Activated T-cell treated with anti-CD3 and anti-CD28 coated beads for 4 hours (primary cell): ENCODE data around the gene PODXL.

Experiments used
- DNase-seq: peaks from one replicate; pipeline ENCODE4 v3.0.0-alpha.2; 2020

PODXL gene

GRCh38 chr7:131563918-131564317, 7.5 kb upstream of the PODXL start:
- DNase-seq = no peak

GRCh38 chr7:131562941-131563340, 6.5 kb upstream of the PODXL start:
- DNase-seq = no peak

- no peak for DNase-seq
Measured at GRCh38 chr7:131560061-131560460, 3.6 kb upstream of the PODXL start.

DNA sequence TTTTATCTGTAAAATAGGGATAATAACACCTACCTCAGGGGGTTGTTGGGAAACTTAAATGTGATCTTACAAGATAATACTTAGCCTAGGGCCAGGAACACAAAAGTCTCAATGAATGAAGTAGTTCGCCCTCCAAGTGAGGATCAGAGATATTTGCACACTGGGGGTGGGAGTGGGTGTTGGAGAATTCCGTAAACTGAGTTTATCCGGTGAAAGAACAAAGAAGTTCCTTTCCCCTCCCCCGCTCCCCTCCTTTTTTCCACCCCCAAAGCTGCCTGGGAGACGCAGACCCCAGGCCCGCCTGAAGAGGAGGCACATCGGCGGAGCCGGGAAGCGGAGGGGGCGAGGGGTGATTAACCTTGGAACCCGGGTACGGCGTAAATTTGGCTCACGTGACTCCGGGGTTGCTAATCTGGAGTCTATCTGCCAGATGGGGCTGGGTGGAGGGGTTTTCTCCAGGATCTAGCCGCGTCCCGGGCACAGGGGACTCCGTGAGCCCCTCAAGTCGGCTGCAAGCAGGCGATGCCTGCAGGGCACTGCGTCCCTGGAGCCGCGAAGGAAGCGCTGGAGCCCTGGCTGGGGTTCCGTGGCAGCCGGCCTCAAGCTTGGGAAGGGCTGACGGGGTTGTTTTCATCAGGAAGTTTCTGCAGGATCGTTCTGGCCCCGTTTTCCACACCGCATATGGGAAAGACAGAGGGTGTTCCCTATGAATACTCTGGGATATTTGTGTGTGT, 1.4 kb upstream of the PODXL start:
- DNase-seq = no peak

DNA sequence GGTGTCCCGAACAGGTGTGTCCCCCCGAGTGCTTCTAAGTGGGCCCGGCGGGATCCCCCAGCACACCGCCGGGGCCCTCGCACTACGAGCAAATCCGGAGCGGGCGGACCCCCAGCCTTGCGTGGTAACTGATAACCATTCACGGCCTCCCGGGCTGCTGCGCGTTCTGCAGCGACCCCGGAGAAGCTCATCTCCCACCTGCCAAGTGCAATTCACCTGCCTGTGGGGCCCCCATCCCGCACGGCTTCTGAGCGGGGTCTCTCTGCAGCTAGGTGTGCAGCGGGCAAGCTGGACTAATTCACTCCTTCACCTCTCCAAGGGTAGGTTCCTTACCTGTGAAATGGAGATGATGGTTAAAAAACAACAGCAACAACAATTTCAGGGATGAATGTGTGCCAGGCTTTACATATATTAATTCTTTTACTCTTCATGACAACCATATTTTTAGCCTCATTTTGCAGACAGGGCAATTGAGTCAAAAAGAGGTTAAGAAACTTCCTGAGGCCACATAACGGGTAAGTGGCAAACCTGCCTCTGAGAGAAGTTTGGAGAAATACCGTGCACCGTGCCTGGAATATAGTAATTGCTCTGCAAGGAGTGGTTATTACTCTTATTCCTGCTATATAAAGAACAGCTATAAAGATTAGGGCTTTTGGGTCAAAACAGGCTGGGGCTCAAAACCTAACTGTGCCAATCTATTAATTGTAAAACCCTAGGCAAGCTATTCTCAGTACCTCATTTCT, 652 bp upstream of the PODXL start:
- DNase-seq = no peak

DNA sequence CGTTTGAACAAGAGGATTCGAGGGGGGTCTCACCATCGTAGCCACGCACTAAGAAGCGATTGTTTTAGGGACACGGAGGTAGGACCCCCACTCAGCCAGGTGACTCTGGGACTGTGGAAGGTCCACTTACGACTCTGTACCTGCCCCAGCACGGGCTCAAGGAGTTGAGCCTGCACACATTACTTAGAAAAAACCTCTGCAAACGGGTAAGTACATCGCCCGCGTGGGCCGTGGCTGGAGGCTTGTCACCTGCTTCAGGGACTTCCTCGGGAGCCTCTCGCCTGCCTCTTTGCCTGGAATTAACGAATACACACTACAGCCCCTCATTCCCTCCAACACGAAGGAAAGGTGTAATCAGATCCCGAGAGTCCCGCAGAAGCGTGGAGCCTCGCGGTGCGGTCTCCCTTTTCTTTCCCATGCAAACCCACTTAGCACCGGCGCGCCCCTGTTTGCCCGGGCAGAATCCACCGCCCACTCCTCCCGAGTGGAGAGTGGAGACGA, 826 bp downstream of the PODXL start:
- no peak for DNase-seq

DNA sequence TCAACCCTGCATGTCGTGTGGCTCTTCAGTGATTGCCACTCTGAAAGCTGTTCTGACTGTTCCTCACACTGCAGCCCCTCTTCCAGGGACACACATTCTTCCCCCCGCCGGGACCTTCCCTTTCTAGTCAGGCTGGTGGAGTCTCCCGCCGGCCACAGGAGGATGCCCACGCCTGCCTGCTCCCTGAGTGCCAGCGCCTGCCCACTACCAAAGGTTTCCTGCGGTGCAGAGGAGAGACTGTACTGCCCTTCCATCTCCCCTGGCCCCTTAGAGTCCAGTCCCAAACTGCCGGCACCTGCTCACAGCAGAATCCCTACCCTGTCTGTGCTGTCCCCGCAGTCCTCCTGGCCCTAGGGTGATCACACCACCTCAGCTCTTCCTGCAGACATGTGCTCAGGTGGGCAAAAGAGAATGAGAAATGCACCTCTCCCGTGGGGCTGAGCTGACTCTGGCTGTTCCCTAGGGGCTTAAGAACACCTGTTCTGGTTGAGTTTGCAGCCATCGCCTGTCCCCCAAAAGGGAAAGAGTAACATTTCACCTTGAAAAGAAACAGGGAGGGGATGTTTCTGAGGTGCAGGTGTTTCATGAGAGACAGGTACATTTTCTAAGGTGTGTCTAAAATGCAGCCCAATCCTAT, 1.4 kb downstream of the PODXL start:
- no peak for DNase-seq

- no peak for DNase-seq
Measured at GRCh38 chr7:131553931-131554330, 2.5 kb downstream of the PODXL start.

DNA sequence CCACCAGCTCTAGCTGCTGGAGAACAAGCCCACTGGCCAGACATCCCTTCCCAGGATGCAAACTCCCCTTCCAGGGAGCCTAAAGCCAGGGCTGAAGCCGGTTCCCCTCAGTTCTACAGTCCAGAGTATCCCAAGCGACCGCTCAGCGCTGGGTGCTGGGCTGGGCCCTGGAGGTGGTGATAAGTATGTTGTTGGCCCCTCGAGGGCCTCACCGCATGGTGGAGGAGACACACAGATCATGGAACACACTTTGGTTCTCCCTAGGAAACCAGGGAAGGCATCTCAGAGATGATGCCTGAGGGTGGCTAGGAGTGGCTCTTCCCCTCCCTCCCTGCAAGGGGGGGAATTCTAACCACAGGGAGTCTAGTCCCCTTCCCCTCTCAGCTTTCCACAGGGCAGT, 4.4 kb downstream of the PODXL start:
- no peak for DNase-seq

DNA sequence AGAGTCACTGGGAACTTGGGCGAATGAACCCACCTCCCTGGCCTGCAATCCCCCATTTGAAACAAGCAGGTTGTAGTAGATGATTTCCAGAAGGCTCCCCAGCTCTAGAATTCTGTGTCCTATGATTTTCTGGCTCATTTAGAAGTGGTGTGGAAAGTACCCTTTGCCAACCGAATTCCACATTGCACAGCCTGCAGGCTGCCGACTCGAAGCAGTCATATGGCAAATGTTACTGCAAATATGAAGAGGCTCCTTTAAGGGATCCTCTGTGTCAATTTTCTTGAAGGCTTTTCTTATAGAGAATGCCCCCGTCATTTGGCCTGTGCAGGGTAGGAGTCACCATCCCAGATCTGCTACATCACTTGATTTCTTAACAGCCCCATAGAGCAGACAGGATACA, 5.6 kb downstream of the PODXL start:
- no peak for DNase-seq

- no peak for DNase-seq
Measured at GRCh38 chr7:131548371-131548770, 8.1 kb downstream of the PODXL start.

DNA sequence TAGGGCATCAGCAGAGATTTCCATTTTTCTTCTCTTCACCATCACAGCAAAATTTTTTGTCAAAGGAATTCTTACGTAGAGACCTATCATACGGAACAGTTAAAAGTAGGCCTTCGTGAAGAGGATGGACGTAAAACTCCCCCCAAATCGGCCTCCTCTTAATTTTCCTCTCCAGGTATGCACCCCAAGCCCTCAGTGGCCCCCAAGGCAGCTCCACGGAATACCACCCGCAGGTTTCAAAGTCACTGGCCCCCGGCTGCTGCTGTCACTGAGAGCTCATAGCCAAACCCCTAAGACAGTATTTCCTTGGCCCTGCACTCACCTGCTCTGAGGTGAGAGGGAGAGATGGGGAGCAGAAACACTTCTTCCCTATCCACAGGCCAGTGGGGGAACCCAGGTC, 8.8 kb downstream of the PODXL start:
- DNase-seq = no peak

DNA sequence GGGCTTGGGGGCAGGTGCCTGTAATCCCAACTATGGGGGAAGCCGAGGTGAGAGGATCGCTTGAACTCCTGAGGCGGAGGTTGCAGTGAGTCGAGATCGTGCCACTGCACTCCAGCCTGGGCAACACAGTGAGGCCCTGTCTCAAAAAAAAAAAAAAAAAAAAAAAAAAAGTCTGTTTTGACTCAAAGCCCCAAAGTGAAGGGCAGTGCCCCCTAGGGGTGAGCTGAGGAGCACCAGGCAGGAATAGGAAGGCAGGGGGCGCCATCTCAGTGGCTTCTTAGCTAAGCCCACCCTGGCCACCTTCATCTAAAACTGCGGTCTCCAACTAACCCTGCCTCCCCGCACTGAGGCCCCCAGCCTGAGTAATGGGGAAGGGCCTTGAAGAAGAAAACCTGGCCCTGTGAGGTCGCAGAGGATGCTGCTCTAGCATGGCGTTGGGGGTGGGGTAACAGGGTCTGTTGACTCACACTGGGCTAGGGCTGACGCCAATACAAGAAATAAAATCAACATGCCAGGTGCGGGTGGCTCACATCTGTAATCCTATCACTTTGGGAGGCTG, 9.8 kb downstream of the PODXL start:
- DNase-seq = no peak

GRCh38 chr7:131546126-131546525, 10.3 kb downstream of the PODXL start:
- no peak for DNase-seq

GRCh38 chr7:131544449-131545301, 11.8 kb downstream of the PODXL start:
- no peak for DNase-seq

DNA sequence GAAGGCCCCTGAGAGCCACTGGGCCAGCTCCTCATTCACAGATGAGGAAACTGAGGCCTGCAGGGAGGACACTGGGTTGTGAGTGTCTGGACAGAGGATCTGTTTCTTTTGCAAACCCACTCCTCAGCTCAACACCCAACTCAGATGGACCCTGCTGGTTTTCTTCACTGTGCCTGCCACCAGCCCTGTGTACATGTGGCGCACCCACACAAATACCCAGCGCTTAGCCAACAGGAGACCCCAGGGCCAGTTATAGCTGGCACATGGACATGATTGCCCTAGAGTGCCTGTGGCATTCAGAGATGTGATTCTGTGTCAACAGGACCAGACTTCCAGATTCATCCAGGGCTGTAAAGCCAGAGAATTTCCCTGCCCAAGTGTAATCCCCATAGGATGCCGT, 12.4 kb downstream of the PODXL start:
- no peak for DNase-seq

GRCh38 chr7:131543298-131543697, 13.1 kb downstream of the PODXL start:
- DNase-seq = no peak

DNA sequence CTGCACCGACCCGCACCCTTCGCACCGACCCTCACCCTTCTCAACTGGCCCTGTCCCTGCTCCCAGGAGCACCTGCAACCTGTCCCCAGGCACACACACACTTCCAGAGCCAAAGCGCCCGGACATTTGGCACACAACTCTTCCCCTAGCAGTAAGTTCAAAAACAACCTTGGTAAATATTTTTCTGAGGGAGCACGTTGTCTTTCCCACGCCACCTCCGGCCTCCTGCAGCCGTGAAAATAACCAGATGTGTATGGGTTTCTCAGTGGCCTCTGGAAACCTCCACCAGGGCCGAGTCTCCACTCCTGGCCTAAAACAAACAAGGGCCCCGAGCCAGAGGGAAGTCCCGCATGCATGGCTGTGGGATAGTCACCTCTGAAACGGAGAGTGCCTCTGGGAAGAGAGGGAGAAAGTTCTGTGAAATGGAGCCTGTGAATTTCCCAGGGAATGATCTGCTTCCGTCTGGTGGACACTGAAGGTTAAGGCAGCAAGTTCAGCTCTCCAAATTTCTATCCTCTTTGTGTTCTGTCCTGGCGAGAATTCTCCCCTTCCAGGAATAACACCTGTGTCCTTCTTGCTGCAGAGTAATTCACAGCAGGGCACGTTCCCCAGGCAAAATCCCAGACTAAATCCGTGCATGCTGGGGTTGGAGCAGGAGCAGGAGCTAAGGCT, 15.8 kb downstream of the PODXL start:
- DNase-seq = no peak

GRCh38 chr7:131538813-131539179, 17.6 kb downstream of the PODXL start:
- DNase-seq = no peak

- no peak for DNase-seq
Measured at GRCh38 chr7:131538071-131538812, 18.2 kb downstream of the PODXL start.

DNA sequence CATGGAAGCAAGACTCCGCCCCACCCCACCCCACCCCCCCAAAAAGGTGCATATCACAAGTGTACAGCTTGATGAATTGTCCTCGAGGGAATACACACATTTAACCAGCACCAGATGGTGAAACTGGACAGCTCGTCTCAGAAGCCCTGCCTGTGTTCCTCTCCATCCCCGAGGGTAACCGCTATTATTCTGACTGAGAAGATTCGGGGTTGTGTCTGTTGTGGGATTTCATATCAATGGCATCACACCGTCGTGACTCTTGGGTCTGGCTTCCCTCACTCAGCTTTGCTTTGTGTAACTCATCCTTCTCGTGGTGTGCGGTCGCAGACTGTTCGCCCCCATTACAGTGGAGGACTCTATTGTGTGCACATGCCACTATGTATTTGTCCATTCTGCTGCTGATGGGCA, 18.9 kb downstream of the PODXL start:
- DNase-seq = no peak
